HG03469 (cell line): ENCODE measurements around the gene PIK3CG.
"Not testable (repeated sequence)": the region's sequence is repeated elsewhere in the genome, so short reads cannot be mapped to it uniquely, and the experiment has no call there.

Experiments used
- ATAC-seq: cut with Tn5 transposase; IDR thresholded peaks from one replicate; pipeline ENCODE4 v1.9.1; 2021; ENCODE audit warnings: mild to moderate bottlenecking, moderate library complexity, moderate number of reproducible peaks; ENCODE audit not compliant: unreplicated experiment

The PIK3CG gene

GRCh38 chr7:106885652-106886051 lies 20.6 kb downstream of the PIK3CG start:
- ATAC-seq, result no peak

DNA sequence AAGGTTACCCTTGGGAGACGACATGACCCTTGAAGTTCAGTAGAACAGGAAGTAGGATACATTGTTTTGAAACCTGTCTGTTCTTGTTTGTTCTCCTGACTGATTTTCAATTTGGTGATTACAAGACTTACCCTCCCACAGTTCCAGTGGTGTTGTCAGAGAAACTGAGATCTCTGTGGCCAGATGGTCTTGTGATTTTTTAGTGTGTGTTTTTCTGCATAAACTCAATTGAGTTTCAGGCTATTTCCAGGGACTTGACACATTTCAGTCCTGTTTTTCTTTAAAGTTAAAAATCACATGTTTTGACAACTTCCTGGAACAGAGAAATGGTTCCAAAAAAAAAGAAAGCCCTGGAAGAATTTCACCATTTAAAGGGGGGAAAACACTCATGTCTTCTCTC lies 22.3 kb downstream of the PIK3CG start:
- no peak for ATAC-seq

DNA sequence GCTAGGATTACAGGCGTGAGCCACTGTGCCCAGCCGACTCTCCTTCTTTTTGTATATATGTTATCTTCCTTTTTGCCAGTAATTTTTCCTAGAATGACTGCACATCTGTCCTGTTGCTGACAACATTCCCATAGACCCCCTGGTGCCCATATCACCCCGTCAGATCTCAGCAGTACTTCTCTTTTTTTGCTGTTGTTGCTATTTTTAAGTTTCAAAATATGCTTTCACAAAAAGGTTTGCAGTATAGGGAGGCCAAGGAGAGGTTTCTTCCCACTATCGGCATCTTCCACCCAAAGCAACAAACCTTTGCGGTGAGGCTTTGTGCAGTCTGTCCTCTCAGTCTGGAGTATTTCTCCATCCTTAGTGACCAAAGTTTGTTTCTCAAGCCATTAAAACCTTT lies 23.1 kb downstream of the PIK3CG start:
- ATAC-seq, result no peak

- ATAC-seq, result no peak
These were observed 25.9 kb downstream of the PIK3CG start for GRCh38 chr7:106890952-106891351.

- ATAC-seq, result no peak
These were observed 26.7 kb downstream of the PIK3CG start for GRCh38 chr7:106891548-106892410.

DNA sequence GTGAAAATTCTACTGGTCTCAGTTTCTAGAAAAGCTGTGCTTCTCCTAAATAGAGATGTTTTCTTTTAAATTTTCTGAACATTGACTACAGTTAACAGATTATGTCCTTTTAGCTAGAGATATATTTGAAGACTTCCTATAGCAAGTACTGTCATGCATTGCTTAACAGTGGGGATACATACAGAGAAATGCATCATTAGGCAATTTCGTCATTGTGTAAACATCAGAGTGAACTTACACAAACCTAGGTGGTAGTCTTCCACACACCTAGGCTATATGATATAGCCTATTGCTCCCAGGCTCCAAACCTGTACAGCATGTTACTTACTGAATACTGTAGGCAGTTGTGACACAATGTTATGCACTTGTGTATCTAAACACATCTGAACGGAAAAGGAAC lies 28.5 kb downstream of the PIK3CG start:
- ATAC-seq, result no peak

GRCh38 chr7:106895246-106895864 lies 30.3 kb downstream of the PIK3CG start:
- peak; percentile 83 for ATAC-seq

GRCh38 chr7:106896231-106896630 lies 31.1 kb downstream of the PIK3CG start:
- no peak for ATAC-seq

DNA sequence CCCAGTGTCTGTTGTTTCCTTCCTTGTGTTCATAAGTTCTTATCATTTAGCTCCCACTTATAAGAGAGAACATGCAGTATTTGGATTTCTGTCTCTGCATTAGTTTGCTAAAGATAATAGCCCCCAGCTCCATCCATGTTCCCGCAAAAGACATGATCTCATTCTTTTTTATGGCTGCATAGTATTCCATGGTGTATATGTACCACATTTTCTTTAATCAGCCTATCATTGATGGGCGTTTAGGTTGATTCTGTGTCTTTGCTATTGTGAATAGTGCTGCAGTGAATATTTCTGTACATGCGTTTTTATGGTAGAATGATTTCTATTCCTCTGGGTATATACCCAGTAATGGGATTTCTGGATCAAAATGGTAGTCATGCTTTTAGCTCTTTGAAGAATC lies 32.5 kb downstream of the PIK3CG start:
- ATAC-seq, result not testable (repeated sequence)

- ATAC-seq, result not testable (repeated sequence)
These were observed 33.9 kb downstream of the PIK3CG start for GRCh38 chr7:106898967-106899366.

DNA sequence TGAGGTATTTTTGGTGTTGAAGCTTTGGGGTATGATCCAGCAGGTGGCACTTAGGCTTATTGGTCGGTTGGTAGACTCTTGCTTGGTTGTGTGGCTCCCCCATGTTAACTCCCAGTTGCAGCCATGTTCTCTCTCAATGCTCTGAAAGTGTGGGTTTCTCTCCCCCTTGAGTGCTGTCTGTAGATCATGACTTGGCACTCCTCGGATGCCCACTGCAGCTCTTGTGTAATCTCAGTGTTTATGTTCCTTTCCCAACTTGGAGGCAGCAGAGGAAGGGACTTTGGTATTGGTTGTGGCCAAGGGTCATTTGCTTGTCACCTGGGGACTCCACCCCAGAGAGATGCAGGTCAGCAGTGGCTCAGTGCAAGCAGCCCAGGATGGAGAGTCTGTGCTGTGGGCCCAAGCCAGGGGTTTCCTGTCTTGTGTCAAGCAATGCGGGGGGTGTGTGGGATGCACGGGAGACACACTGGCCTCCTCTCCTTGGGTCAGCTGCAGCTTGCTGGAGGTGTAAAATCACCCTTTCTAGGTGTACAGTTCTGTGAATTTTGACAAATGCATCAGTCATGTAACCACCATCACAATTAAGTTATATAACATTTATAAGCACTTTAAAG lies 36.9 kb downstream of the PIK3CG start:
- no peak for ATAC-seq

DNA sequence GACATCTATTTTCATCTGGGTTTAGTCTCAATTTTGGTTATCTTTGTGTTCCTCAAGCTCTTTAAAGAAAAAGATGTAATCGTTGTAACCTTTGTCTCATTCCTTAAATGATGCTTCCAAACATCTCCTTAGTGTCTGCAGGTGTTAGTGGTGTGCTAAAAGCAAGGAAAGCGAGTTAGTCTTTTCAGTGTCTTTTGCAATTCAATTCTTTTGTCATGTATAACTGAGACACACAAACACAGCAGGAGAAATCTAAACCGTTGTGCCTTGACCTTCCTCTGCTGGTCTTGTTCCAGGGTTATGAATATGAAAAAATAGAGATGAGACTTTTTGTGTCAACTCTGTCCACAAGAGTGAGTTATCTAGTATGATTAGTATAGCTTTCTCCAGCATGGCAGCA lies 40.7 kb downstream of the PIK3CG start:
- ATAC-seq, result no peak

DNA sequence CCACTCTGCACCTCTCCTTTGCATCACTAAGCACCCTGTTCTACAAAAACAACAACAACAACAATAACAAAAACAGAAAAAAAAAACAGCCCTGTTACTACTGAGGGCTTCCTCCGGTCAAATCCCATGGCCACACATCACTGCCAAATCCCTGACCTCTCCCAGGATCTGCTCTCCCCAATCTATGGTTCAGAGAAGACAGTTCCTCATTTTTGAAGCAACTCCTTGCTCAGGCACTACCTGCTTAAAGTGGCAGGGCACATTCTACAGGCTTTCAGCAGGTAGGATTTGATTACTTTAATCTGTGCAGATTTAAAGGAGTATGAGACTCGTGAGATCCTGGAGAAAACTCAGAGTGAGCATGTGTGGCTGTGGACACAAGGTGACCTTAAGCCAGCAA lies 46.9 kb downstream of the PIK3CG start:
- ATAC-seq, result no peak

- no peak for ATAC-seq
These were observed 49.0 kb downstream of the PIK3CG start for GRCh38 chr7:106914018-106914607.

DNA sequence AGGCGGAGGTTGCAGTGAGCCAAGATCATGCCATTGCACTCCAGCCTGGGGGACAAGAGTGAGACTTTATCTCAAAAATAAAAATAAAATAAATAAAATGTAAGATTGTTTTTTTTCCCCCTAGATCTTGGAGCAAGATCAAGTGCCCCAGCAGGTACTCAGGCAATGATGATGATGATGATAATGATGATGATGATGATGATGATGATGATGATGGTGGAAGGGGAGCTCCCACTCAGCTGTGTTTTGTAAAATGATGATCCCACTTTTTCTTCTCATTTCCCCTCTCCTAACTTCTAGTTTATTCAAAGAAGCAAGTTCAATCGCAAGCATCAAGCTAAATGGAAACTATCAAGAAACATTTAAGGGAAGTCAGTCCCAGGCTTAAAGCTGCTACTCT lies 50.3 kb downstream of the PIK3CG start:
- ATAC-seq, result no peak

DNA sequence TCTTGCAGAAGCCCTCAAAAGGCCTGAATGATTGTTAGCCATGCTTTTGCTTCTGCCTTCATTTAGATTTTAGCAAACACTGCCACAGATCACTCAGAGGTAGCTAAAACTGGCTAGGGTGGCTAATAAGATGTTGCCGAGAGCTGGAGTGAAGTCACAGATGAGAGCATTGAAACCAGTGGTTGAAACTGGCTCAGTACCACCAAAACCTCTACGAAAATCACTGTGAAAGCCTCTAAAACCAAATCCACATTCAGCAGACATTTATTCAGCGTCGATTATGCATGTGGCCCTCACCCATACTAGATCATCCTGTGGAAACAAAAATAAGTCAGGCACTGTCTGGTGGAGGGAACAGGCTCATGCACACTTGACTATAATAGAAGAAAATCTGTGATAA lies 50.8 kb downstream of the PIK3CG start:
- peak; percentile 95 for ATAC-seq

DNA sequence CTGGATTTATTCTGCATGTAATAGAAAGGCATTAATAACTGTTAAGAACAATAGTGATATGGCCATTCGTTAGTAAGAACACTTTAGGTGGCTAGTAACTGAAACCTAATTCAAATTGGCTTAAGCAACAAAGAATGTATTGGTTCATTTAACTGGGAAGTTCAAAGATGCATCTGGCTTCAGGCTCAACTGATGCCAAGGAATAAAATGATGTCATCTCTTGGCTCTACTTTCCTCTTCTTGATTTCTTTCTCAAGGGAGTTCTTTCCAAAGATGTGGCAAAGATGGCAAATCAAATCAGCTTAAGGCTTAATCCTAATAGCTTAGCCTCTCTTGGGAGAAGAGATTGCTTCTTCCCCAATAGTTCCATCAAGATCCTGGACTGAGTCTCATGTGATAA lies 51.6 kb downstream of the PIK3CG start:
- ATAC-seq, result no peak

DNA sequence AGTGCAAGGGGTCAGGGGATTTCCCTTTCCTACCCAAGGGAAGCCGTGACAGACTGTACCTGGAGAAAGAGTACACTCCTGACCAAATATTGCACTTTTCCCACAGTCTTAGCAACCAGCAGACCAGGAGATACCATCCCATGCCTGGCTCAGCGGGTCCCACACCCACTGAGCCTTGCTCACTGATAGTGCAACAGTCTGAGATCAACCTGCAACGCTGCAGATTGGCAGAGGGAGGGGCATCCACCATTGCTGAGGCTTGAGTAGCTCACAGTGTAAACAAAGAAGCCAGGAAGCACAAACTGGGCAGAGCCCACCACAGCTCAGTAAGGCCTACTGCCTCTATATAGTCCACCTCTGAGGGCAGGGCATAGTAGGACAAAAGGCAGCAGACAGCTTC lies 53.9 kb downstream of the PIK3CG start:
- no peak for ATAC-seq

GRCh38 chr7:106924468-106924867 lies 59.4 kb downstream of the PIK3CG start:
- not testable (repeated sequence) for ATAC-seq

GRCh38 chr7:106926892-106927291 lies 61.8 kb downstream of the PIK3CG start:
- ATAC-seq, result no peak

DNA sequence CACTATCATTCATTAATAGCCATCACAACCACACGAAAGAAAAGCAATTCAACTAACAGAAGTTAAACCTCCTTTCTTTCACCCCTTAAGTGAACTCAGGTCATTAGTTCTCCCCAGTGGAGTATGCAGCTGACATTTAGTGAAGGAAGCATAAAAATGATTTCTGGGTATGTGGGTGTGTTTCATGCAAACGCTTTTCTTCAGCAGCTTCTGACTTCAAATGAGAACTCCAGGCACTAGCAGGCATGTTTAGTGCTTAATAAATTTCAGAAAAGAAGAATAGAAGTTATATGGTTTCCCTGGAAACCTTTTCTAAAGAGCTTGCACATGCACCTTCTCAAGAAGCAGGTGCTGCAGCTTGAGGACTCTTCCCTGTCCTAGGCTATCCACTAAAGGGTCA lies 62.5 kb downstream of the PIK3CG start:
- ATAC-seq, result no peak

- not testable (repeated sequence) for ATAC-seq
These were observed 64.5 kb downstream of the PIK3CG start for GRCh38 chr7:106929616-106930015.
